HepG2 (cell line): ENCODE measurements around the gene ALOX5AP.

Source experiments
- FOXM1 ChIP-seq: sonication (generic); formaldehyde crosslinking; IDR thresholded peaks from 2 replicates; pipeline ENCODE4 v1.5.0; 2020; ENCODE audit warnings: missing genetic modification reagents
- JUND ChIP-seq: sonication (generic); formaldehyde crosslinking; IDR thresholded peaks from 2 replicates; pipeline ENCODE4 v1.8.0; 2022; ENCODE audit warnings: mild to moderate bottlenecking, missing genetic modification reagents
- KAT8 ChIP-seq: IDR thresholded peaks from 2 replicates; pipeline ENCODE4 v1.6.1; 2016; ENCODE audit warnings: missing genetic modification reagents, missing compliant biosample characterization
- MAFK ChIP-seq, 2 experiments: IDR thresholded peaks in 1 of 2; conservative IDR thresholded peaks in 1 of 2; 2 replicates each; pipeline ENCODE4 v1.6.1; 2011; ENCODE audit warnings: improper control_type of control experiment in 2 of 2, low read length in 2 of 2
- SOX5 ChIP-seq: IDR thresholded peaks from 2 replicates; pipeline ENCODE4 v1.6.1; 2016; ENCODE audit warnings: borderline replicate concordance
- SRSF1 ChIP-seq: fragments of 200-400 bp; formaldehyde crosslinking; optimal IDR thresholded peaks from 2 replicates; pipeline ENCODE3; 2017; ENCODE audit warnings: mild to moderate bottlenecking, low read depth, low read length, moderate library complexity
- TAF1 ChIP-seq: sonication (generic); formaldehyde crosslinking; IDR thresholded peaks from 2 replicates; pipeline ENCODE4 v1.4.0; 2020; ENCODE audit warnings: missing genetic modification reagents
- ZC3H4 ChIP-seq: sonication (generic); formaldehyde crosslinking; IDR thresholded peaks from 2 replicates; pipeline ENCODE4 v1.4.0; 2020; ENCODE audit warnings: missing genetic modification reagents, borderline replicate concordance
- ZNF737 ChIP-seq: sonication (generic); formaldehyde crosslinking; IDR thresholded peaks from 2 replicates; pipeline ENCODE4 v1.5.0; 2020; ENCODE audit warnings: missing genetic modification reagents, mild to moderate bottlenecking, borderline replicate concordance

DNA sequence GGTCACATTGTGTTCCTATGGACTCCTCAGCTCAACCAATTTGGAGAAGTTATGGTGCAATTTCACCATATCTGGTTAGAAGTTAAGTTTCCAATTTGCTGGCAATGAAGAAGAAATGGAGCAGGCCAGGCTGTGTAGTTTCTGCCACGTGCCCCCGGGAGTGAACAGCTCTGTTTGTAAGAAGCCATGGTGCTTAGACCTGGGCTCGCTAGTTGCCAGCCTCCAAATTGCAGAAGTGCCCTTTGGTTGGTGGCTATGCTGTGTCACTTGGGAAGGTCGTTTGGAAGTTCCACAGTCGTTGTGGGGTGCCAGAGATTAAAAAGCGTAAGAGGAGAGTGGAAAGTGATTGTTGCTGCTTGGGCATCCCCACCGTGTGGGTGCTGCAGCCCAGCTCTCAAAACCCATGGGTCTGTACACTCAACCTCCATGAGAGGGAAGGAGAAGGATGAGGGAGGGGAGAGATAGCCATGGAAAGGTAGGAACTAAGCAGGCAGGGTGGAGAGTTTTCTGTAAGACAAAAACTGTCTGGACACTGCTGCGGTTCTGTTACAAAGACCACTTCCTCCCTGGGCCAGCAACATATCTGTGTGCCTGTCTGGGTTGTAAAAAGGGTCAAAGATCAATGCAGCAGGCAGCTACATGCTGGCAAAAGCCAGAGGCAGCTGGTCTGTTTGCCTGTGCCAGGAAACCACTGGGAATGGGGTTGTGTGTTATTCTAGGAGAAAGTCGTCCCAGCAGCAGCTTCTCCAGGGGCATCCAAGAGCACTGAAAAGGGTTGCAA is 10.8 kb downstream of the ALOX5AP start:
- TF ChIP-seq ZC3H4 (CRISPR knock-in tag): no peak
- no peak for TF ChIP-seq SOX5
- no peak for TF ChIP-seq TAF1 (CRISPR knock-in tag)
- TF ChIP-seq SRSF1: no peak
- TF ChIP-seq ZNF737: no peak
- no peak for TF ChIP-seq JUND (CRISPR knock-in tag)
- TF ChIP-seq MAFK (conservative IDR thresholded peaks at IDR 0.05 in 1 of 2, IDR thresholded peaks at IDR 0.05 in 1 of 2; ENCODE audit: low read length in 2 of 2): no peak
- peak; percentile 59; the same call in 1 of the 2 replicates for TF ChIP-seq KAT8 (CRISPR knock-in tag)
- no peak for TF ChIP-seq FOXM1 (CRISPR knock-in tag)
